Measurements from ENCODE around the gene TRPV3.

DNA sequence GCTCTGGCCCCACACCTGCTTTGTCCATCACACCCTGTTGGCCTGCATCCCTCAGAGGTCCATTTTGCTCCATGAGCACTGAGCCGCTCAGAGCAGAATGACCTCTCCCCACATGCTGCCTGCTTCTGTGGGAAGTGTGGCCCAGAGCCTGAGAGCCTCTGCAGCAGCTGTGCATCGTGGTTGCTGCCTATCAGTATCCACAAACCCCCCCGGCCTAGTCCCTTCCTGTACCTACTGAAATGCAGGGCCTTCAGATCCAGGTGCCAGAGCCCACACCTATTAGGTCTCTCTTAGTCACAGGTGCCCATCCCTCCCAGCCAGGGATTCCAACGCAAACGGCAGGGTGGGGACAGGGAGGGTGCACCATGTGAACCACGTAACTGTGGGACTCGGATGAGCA is 16.6 kb upstream of the TRPV3 start:
- TF ChIP-seq SP2 (tag by site-specific recombination; IDR thresholded peaks at IDR 0.05) (no peak), ZNF747 (tag by site-specific recombination; IDR thresholded peaks at IDR 0.05) (no peak), ZNF624 (tag by site-specific recombination; IDR thresholded peaks at IDR 0.05) (no peak)
- TF ChIP-seq, protein P1, sequence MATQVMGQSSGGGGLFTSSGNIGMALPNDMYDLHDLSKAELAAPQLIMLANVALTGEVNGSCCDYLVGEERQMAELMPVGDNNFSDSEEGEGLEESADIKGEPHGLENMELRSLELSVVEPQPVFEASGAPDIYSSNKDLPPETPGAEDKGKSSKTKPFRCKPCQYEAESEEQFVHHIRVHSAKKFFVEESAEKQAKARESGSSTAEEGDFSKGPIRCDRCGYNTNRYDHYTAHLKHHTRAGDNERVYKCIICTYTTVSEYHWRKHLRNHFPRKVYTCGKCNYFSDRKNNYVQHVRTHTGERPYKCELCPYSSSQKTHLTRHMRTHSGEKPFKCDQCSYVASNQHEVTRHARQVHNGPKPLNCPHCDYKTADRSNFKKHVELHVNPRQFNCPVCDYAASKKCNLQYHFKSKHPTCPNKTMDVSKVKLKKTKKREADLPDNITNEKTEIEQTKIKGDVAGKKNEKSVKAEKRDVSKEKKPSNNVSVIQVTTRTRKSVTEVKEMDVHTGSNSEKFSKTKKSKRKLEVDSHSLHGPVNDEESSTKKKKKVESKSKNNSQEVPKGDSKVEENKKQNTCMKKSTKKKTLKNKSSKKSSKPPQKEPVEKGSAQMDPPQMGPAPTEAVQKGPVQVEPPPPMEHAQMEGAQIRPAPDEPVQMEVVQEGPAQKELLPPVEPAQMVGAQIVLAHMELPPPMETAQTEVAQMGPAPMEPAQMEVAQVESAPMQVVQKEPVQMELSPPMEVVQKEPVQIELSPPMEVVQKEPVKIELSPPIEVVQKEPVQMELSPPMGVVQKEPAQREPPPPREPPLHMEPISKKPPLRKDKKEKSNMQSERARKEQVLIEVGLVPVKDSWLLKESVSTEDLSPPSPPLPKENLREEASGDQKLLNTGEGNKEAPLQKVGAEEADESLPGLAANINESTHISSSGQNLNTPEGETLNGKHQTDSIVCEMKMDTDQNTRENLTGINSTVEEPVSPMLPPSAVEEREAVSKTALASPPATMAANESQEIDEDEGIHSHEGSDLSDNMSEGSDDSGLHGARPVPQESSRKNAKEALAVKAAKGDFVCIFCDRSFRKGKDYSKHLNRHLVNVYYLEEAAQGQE (tag by site-specific recombination; IDR thresholded peaks at IDR 0.05), result no peak
- TF ChIP-seq, protein P2, sequence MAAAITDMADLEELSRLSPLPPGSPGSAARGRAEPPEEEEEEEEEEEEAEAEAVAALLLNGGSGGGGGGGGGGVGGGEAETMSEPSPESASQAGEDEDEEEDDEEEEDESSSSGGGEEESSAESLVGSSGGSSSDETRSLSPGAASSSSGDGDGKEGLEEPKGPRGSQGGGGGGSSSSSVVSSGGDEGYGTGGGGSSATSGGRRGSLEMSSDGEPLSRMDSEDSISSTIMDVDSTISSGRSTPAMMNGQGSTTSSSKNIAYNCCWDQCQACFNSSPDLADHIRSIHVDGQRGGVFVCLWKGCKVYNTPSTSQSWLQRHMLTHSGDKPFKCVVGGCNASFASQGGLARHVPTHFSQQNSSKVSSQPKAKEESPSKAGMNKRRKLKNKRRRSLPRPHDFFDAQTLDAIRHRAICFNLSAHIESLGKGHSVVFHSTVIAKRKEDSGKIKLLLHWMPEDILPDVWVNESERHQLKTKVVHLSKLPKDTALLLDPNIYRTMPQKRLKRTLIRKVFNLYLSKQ (tag by site-specific recombination; IDR thresholded peaks at IDR 0.05; ENCODE audit: borderline replicate concordance), result no peak
- TF ChIP-seq, protein P3, sequence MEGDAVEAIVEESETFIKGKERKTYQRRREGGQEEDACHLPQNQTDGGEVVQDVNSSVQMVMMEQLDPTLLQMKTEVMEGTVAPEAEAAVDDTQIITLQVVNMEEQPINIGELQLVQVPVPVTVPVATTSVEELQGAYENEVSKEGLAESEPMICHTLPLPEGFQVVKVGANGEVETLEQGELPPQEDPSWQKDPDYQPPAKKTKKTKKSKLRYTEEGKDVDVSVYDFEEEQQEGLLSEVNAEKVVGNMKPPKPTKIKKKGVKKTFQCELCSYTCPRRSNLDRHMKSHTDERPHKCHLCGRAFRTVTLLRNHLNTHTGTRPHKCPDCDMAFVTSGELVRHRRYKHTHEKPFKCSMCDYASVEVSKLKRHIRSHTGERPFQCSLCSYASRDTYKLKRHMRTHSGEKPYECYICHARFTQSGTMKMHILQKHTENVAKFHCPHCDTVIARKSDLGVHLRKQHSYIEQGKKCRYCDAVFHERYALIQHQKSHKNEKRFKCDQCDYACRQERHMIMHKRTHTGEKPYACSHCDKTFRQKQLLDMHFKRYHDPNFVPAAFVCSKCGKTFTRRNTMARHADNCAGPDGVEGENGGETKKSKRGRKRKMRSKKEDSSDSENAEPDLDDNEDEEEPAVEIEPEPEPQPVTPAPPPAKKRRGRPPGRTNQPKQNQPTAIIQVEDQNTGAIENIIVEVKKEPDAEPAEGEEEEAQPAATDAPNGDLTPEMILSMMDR (tag by site-specific recombination; IDR thresholded peaks at IDR 0.05), result no peak

Data from HEK293 (cell line).